Panc1 (cell line): Measurements from ENCODE around the gene SSX4.
"Not testable (repeated sequence)": the region's sequence is repeated elsewhere in the genome, so short reads cannot be mapped to it uniquely, and the experiment has no call there.

ENCODE experiments used
- SIN3A ChIP-seq: IDR thresholded peaks from 2 replicates; pipeline ENCODE4 v1.6.1; 2012; ENCODE audit warnings: low read depth, mild to moderate bottlenecking, low read length, moderate library complexity, borderline replicate concordance; ENCODE audit not compliant: insufficient read depth
- TF ChIP-seq, protein P1 (sequence below): fragments of 450-650 bp; IDR thresholded peaks from 2 replicates; pipeline ENCODE4 v1.5.1; 2017; ENCODE audit warnings: mild to moderate bottlenecking
- TF ChIP-seq, protein P2 (sequence below), 2 experiments: IDR thresholded peaks; 2 replicates each; pipeline ENCODE4 v1.6.1; 2011 to 2012; ENCODE audit warnings: low read depth in 2 of 2, control low read depth in 1 of 2, low read length in 1 of 2, mild to moderate bottlenecking in 1 of 2, moderate library complexity in 1 of 2; ENCODE audit not compliant: insufficient read depth in 1 of 2

DNA sequence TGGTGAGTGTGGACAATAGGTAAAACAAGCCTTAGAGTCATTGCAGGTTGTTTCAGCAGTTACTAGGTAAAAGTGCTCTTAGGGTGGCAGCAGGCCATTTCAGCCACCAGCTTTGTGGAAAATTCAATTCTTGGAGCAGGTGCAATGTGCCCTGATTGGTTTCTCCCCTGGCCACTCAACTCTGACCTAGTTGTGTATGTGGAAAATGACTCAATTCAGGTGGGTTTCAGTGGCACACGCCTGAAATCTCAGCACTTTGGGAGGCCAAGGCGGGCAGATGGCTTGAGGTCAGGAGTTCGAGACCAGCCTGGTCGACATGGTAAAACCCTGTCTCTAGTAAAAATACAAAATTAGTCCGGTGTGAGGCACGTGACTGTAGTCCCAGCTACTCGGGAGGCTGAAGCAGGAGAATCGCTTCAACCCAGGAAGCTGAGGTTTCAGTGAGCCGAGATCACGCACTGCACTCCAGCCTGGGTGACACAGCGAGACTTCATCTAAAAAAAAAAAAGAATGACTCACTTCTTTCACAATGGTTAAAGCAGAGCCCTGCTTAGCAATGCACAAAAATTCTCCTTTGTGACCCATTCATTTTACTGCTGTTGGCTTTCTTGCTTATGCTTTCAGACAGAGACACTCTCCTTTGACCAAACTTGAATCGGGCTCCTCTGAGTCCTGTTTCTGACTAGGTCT lies 43.8 kb downstream of the SSX4 start:
- TF ChIP-seq, protein P1, sequence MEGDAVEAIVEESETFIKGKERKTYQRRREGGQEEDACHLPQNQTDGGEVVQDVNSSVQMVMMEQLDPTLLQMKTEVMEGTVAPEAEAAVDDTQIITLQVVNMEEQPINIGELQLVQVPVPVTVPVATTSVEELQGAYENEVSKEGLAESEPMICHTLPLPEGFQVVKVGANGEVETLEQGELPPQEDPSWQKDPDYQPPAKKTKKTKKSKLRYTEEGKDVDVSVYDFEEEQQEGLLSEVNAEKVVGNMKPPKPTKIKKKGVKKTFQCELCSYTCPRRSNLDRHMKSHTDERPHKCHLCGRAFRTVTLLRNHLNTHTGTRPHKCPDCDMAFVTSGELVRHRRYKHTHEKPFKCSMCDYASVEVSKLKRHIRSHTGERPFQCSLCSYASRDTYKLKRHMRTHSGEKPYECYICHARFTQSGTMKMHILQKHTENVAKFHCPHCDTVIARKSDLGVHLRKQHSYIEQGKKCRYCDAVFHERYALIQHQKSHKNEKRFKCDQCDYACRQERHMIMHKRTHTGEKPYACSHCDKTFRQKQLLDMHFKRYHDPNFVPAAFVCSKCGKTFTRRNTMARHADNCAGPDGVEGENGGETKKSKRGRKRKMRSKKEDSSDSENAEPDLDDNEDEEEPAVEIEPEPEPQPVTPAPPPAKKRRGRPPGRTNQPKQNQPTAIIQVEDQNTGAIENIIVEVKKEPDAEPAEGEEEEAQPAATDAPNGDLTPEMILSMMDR = not testable (repeated sequence)
- not testable (repeated sequence) for TF ChIP-seq SIN3A
- TF ChIP-seq, protein P2, sequence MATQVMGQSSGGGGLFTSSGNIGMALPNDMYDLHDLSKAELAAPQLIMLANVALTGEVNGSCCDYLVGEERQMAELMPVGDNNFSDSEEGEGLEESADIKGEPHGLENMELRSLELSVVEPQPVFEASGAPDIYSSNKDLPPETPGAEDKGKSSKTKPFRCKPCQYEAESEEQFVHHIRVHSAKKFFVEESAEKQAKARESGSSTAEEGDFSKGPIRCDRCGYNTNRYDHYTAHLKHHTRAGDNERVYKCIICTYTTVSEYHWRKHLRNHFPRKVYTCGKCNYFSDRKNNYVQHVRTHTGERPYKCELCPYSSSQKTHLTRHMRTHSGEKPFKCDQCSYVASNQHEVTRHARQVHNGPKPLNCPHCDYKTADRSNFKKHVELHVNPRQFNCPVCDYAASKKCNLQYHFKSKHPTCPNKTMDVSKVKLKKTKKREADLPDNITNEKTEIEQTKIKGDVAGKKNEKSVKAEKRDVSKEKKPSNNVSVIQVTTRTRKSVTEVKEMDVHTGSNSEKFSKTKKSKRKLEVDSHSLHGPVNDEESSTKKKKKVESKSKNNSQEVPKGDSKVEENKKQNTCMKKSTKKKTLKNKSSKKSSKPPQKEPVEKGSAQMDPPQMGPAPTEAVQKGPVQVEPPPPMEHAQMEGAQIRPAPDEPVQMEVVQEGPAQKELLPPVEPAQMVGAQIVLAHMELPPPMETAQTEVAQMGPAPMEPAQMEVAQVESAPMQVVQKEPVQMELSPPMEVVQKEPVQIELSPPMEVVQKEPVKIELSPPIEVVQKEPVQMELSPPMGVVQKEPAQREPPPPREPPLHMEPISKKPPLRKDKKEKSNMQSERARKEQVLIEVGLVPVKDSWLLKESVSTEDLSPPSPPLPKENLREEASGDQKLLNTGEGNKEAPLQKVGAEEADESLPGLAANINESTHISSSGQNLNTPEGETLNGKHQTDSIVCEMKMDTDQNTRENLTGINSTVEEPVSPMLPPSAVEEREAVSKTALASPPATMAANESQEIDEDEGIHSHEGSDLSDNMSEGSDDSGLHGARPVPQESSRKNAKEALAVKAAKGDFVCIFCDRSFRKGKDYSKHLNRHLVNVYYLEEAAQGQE (IDR thresholded peaks at IDR 0.05; ENCODE audit: insufficient read depth in 1 of 2, low read depth in 2 of 2, low read length in 1 of 2) = not testable (repeated sequence)
